Eye (tissue), 1 donor: ENCODE data around the gene SPAG6.
"Not testable (repeated sequence)": the region's sequence is repeated elsewhere in the genome, so short reads cannot be mapped to it uniquely, and the experiment has no call there.

Source experiments
- DNase-seq: peaks from one replicate; pipeline ENCODE4 v3.0.0-alpha.2; 2015

Gene SPAG6

GRCh38 chr10:22379059-22379458 is 33.8 kb downstream of the SPAG6 start:
- DNase-seq: no peak

DNA sequence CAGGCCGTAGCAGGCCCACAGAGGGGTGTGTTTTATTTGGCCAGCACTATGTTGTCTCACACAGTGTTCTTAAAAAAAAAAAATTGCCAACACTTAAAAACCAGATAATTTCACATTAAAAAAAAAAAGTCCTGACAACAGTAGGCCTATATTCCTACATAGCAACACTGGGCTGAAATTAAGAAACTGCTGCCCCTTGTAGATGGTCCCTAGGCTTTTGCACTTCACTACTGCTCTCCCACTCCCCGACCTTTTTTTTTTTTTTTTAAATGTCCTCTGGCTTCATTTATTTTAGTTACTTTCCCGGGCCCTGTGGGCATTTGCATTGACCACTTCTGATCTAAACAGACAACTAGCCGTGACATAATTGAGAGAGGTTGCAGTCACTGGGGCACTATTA is 36.0 kb downstream of the SPAG6 start:
- peak; percentile 20 for DNase-seq

DNA sequence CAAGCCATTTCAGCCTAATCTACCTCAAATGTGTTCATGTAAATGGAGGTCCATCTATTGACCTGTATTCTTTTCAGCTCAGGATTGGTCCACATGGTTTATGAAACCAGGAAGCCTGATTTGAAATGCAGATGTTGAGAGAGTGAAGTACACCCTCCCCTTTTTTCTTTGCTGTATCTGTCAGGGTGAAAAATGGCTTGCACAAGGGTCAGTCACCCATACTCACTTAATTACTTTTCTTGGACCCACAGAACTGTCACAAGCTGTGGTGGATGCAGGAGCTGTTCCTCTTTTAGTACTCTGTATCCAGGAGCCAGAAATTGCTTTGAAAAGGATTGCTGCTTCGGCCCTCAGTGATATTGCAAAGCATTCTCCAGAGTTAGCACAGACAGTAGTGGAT is 41.2 kb downstream of the SPAG6 start:
- peak; percentile 66 for DNase-seq

DNA sequence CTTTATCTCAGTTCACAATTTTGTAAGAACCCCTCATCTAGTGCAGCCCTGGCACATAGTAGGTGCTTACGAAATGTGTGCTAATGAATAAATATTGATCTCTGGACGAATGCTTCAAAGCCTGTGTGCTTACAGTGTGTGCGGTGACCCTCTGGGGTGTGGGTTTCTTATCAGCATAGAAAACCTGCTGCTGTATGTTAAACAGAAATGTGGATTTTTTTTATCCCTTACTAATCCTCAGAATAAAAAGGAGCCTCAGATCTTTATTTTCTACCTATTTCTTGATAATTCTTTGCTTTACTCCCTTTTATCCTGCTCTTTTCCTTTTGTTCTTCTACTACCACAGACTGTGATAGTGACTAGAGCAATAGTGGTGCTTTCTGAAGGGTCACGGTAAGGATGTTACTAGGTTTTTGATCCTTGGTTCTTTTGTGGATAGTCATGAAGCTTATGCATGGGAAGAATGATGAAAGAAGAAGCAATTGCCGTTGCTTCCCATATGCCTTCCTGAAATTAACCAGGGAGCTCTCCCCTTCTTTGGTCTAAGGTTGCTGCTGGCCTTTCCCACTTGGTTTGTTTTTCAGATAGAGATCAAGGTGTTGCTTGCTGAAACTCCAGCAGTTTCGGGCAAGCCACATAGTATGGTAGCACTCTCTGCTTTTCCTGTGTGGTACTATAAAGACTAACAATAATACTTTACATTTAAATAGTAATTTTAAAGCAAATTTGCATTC is 44.7 kb downstream of the SPAG6 start:
- DNase-seq: no peak

DNA sequence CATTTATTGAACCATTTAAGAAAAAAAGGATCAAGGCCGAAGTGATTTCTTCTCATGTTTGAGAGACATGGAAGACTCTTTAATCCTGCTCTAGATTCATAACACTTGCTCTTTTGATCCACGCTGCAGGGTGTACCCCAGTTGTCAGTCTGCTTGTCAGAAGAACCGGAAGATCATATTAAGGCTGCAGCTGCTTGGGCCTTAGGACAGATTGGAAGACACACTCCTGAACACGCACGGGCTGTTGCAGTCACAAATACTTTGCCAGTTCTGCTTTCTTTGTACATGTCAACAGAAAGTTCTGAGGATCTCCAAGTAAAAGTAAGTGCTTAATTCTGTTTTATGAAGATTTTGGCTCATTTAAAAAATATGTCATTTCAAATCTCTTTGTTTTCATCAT is 46.3 kb downstream of the SPAG6 start:
- peak; percentile 51 for DNase-seq

GRCh38 chr10:22396195-22396594 is 50.9 kb downstream of the SPAG6 start:
- not testable (repeated sequence) for DNase-seq

- DNase-seq: not testable (repeated sequence)
Measured at GRCh38 chr10:22406916-22407315, 61.6 kb downstream of the SPAG6 start.

DNA sequence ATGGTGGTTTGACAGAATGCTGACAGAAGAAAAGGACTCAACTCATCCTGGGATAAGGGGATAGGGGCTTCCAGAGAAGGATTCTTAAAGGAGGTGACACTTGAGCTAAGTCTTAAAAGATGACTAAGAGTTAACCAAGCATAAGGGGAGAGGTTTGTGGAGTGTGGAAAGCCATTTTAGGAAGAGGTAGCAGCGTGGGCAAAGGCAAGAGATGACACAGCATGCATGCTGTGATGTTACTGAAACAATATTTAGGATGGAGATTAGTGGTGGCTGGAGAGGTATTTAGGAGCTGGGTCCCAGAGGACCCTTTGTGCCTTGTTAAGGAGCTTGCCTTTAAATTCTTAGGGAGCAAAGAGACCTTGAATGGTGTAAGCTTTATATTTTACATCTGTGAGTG is 65.1 kb downstream of the SPAG6 start:
- no peak for DNase-seq

- no peak for DNase-seq
Measured at GRCh38 chr10:22410846-22411245, 65.5 kb downstream of the SPAG6 start.

DNA sequence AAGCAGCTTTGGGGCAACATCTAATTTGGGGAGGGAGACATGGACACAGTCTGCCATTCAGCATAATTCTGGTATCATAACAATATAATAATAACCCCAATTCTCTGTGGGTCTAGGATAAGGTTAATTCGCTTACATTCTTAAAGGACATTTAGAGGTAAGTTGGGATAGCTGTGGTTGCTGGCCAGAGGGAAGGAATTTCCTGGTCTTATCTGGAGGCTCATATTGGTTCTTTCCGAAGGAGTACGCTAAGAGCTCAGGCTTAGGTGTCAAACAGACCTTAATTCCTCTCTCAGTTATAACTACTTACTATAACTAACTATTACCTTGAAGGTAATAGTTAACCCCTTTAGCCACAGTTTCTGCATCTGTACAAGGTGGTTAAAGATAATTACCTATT is 68.8 kb downstream of the SPAG6 start:
- no peak for DNase-seq

DNA sequence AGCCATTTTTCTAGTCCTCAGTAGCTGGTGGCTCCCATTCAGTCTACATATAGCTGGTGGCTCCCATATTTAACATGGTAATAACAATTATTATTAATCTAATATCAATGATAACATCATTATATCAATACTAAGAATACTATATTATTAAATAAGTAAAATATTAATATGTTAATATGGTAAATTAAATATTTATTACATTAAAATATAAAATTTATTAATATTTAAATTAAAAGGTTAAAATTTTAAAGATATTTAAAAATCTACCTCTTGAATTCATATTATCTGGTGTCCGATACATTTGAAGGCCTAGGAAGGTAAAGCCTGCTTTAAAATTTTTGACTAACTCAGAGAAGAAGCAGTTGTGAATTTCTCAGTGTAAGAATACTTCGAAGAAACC is 69.8 kb downstream of the SPAG6 start:
- no peak for DNase-seq

GRCh38 chr10:22417736-22418268 is 72.5 kb downstream of the SPAG6 start:
- no peak for DNase-seq

- DNase-seq: no peak
Measured at GRCh38 chr10:22420787-22421517, 75.7 kb downstream of the SPAG6 start.

GRCh38 chr10:22426653-22427052 is 81.4 kb downstream of the SPAG6 start:
- DNase-seq: no peak

DNA sequence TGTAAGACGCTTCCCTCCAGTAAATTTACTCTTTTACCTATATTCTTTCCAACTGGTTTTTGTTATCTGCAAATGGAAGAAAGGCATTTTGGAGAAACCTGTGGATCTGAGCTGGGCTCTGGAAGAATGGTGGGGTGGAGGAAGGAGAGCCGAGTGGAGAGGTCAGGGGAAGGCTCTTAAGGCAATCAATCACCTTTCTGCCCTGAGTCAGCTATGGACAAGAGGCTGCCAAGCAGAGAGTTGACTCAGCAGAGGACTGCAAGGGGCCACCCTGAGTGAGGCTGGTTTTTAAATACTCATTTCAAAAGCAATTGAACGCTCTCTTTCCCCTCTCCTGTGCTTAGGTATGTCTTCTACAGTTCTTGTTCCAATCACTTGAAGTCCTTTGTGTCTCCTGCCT is 81.8 kb downstream of the SPAG6 start:
- DNase-seq: no peak

DNA sequence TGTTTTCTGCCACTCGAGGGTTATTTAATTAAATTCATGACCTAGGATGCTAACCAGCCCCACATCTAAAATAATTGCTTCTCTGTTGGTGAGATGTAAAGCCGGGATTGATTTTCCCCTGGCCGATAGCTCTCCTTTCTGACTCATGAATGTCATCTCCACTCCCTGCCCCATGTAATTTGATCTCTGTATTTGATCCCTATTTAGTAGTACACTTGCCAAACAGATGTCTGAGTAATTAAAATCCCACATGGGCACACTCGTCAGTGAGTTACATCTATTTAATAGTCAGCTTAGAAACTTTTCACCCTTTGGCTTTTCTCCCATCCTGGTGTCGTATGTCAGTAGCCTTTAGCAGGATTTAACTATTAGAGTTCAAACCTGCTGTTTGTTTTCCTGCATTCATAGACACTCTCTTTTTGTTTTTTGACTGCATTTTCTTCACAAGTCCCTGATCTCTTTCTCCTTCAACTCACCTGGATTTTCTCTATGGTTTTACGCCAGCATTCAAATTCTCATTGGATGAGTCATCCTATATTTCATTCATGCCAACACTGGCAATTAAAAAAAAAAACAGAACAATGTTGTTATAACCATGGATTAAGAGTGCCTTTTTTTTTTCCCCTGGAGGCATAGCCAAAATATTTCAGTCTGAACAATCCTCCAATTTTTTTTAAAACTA is 82.7 kb downstream of the SPAG6 start:
- DNase-seq: peak; percentile 77

GRCh38 chr10:22429146-22429545 is 83.8 kb downstream of the SPAG6 start:
- no peak for DNase-seq

- no peak for DNase-seq
Measured at GRCh38 chr10:22429981-22430421, 84.7 kb downstream of the SPAG6 start.

DNA sequence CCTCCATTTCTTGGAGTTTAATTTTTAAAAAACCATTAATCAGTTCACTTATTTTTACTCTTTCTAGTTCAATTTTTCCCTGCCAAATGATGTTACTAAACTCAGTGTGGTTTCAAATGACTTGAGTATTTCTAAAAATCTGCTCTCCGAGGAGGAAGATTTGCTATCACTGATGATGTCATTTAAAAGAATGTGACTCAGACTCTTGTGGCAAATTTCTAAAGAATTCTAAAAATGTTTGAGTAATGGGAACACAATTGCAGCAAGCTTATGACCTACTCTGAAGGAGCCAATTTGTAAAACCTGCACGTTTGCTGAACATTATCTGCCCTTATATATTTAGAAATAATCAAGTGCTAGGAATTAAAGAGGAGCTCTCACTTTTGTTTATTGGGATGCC is 88.6 kb downstream of the SPAG6 start:
- DNase-seq: peak; percentile 50

DNA sequence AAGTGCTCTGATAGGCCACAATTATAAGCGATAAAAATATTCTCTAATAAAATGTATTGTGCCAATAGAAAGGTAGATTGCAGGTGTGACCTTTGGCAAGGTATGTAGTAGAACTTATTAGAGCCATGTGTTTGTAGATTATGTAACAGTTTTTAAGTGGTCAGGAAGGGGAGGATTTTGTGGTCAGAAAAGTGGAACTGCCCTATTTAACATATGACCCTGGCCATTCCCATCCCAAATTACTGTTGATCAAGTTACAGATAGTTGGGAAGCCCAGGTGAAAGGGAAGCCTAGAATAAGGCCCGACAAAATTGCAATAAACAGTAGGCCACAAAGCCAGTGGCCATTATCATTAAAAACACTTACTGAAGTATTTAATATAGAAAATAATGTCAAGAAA is 89.2 kb downstream of the SPAG6 start:
- no peak for DNase-seq

GRCh38 chr10:22435650-22436049 is 90.4 kb downstream of the SPAG6 start:
- DNase-seq: no peak

- DNase-seq: no peak
Measured at GRCh38 chr10:22436526-22436892, 91.2 kb downstream of the SPAG6 start.

- peak; percentile 97 for DNase-seq
Measured at GRCh38 chr10:22436893-22437619, 91.8 kb downstream of the SPAG6 start.
